HPDE6-E6E7 (cell line): ENCODE data around the gene DNAJC15.

ENCODE experiments used
- DNase-seq: peaks from one replicate; pipeline ENCODE4 v3.0.0; 2011; ENCODE audit warnings: missing footprints; ENCODE audit errors: extremely low spot score

The DNAJC15 gene

GRCh38 chr13:43083750-43084149 is 60.4 kb downstream of the DNAJC15 start:
- no peak for DNase-seq

- DNase-seq: no peak
These were observed 62.2 kb downstream of the DNAJC15 start for GRCh38 chr13:43085545-43085944.

GRCh38 chr13:43086181-43086580 is 62.8 kb downstream of the DNAJC15 start:
- no peak for DNase-seq

- no peak for DNase-seq
These were observed 64.7 kb downstream of the DNAJC15 start for GRCh38 chr13:43088093-43088511.

- DNase-seq: no peak
These were observed 66.6 kb downstream of the DNAJC15 start for GRCh38 chr13:43089912-43090498.

- no peak for DNase-seq
These were observed 71.5 kb downstream of the DNAJC15 start for GRCh38 chr13:43094901-43095300.

- no peak for DNase-seq
These were observed 72.7 kb downstream of the DNAJC15 start for GRCh38 chr13:43095771-43096719.

- DNase-seq: no peak
These were observed 77.3 kb downstream of the DNAJC15 start for GRCh38 chr13:43100667-43101066.

- DNase-seq: no peak
These were observed 78.9 kb downstream of the DNAJC15 start for GRCh38 chr13:43102304-43102703.

GRCh38 chr13:43107780-43108179 is 84.4 kb downstream of the DNAJC15 start:
- no peak for DNase-seq

GRCh38 chr13:43110036-43110435 is 86.7 kb downstream of the DNAJC15 start:
- no peak for DNase-seq

GRCh38 chr13:43110658-43111057 is 87.3 kb downstream of the DNAJC15 start:
- DNase-seq: no peak

GRCh38 chr13:43111559-43112400 is 88.4 kb downstream of the DNAJC15 start:
- no peak for DNase-seq

GRCh38 chr13:43113603-43114002 is 90.2 kb downstream of the DNAJC15 start:
- no peak for DNase-seq

- no peak for DNase-seq
These were observed 91.1 kb downstream of the DNAJC15 start for GRCh38 chr13:43114504-43114903.

- no peak for DNase-seq
These were observed 91.8 kb downstream of the DNAJC15 start for GRCh38 chr13:43115141-43115540.

- DNase-seq: no peak
These were observed 92.9 kb downstream of the DNAJC15 start for GRCh38 chr13:43116242-43116641.

- DNase-seq: no peak
These were observed 95.1 kb downstream of the DNAJC15 start for GRCh38 chr13:43118521-43118920.

- no peak for DNase-seq
These were observed 95.8 kb downstream of the DNAJC15 start for GRCh38 chr13:43119206-43119605.

GRCh38 chr13:43122791-43123190 is 99.4 kb downstream of the DNAJC15 start:
- DNase-seq: no peak

- DNase-seq: no peak
These were observed 100.5 kb downstream of the DNAJC15 start for GRCh38 chr13:43123856-43124255.

- DNase-seq: no peak
These were observed 101.1 kb downstream of the DNAJC15 start for GRCh38 chr13:43124490-43124889.
